Transverse colon (tissue), 4 donors: ENCODE results near the gene RAB4A.

ENCODE experiments used
- EP300 ChIP-seq: sonication (generic); formaldehyde crosslinking; IDR thresholded peaks from one replicate; pipeline ENCODE4 v1.6.1; 2017; ENCODE audit warnings: antibody characterized with exemption, low read depth
- POLR2A ChIP-seq: fragments of 450-650 bp; IDR thresholded peaks from one replicate; pipeline ENCODE4 v1.6.1; 2016; ENCODE audit warnings: antibody characterized with exemption, mild to moderate bottlenecking, moderate library complexity
- POLR2AphosphoS5 ChIP-seq, 3 donors: sonication (generic); formaldehyde crosslinking; IDR thresholded peaks; one replicate each; pipeline ENCODE4 v1.6.1; 2016; ENCODE audit warnings: antibody characterized with exemption in 3 of 3
- TF ChIP-seq, protein P1 (sequence below), 5 experiments: fragments of 200-600 bp in 3 of 5; fragments of 450-650 bp in 2 of 5; sonication (generic) in 3 of 5; IDR thresholded peaks; 1 replicate in 2 of 5; 2 replicates in 3 of 5; pipeline ENCODE4 v1.5.1; 2016 to 2017; ENCODE audit warnings: antibody characterized with exemption in 5 of 5, inconsistent platforms in 3 of 5, mild to moderate bottlenecking in 2 of 5, moderate library complexity in 1 of 5

DNA sequence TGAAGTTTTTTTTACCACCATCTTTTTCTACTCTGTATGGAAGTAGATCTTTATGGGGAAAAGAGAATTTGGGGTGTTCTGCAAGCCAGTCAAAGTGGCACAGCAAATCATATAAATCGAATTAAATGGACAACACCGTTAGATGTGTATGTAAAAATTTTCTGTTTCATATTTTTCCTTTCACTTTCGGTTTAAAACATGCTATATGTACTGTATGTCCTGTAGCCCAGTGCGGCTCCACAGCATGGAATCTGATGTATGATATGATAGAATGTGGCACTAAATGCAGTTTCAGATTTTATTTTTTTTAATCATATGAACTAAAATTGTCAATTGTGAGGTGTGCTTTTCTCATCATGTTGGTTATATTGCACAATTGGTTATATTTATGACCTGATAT, 32.9 kb downstream of the RAB4A start:
- TF ChIP-seq, protein P1, sequence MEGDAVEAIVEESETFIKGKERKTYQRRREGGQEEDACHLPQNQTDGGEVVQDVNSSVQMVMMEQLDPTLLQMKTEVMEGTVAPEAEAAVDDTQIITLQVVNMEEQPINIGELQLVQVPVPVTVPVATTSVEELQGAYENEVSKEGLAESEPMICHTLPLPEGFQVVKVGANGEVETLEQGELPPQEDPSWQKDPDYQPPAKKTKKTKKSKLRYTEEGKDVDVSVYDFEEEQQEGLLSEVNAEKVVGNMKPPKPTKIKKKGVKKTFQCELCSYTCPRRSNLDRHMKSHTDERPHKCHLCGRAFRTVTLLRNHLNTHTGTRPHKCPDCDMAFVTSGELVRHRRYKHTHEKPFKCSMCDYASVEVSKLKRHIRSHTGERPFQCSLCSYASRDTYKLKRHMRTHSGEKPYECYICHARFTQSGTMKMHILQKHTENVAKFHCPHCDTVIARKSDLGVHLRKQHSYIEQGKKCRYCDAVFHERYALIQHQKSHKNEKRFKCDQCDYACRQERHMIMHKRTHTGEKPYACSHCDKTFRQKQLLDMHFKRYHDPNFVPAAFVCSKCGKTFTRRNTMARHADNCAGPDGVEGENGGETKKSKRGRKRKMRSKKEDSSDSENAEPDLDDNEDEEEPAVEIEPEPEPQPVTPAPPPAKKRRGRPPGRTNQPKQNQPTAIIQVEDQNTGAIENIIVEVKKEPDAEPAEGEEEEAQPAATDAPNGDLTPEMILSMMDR (IDR thresholded peaks at IDR 0.05), result no peak
- TF ChIP-seq POLR2A (no peak), EP300 (no peak), POLR2AphosphoS5 (IDR thresholded peaks at IDR 0.05) (no peak)
